ENCODE results near the gene C11orf52. TPM values are rescaled to one million over a fixed set of nuclear protein-coding genes. Genes with fewer than 3 reads are reported as not detected.

C11orf52 gene
- total and polyA plus RNA-seq, 2 of the 13 experiments (the other 11 are each of a cell fraction or from before 2014, with no cell fraction given), result 7.4 to 11.0 TPM

GRCh38 chr11:111938687-111939160, 20.0 kb downstream of the C11orf52 start:
- 28% methylated on average over 6 of the region's 7 CpGs for WGBS (ENCODE audit: low lambda C conversion rate)
- H4K20me1 ChIP-seq (ENCODE audit: insufficient read depth, low read length), result no peaks in the 10 kb centered on the region; the same call in 1 of the 2 replicates
- POLR2A ChIA-PET, result interaction anchor here (0.9 to 2.9 kb wide), 4 partner anchors 12 to 68 kb away, joined by 3 to 13 read pairs (median 8); partner anchors contain the start of gene C11orf52
- peak; percentile 80 for FAIRE-seq
- peak overlapping the region in 2 of 3 experiments; percentile 72 to 84; a peak in 3 of 6 replicates for H3K4me3 ChIP-seq (replicated peaks in 1 of 3; ENCODE audit: insufficient read depth in 1 of 3, low read depth in 2 of 3, low read length in 3 of 3)
- H3K4me1 ChIP-seq (ENCODE audit: insufficient read depth, low read length), result peaks cover 74% of the 10 kb centered on the region
- CTCF ChIA-PET (ENCODE audit: low intra/inter-chr PET ratio, low total read pairs), result no interaction called here
- H3K9me3 ChIP-seq (ENCODE audit: low read length), result no peaks in the 10 kb centered on the region
- H3K27ac ChIP-seq (ENCODE audit: extremely low read length, insufficient read depth, low read length), result peak overlapping the region; percentile 90
- no TSS peak for BruUV-seq (replicated peaks)
- peak; percentile 41 for ATAC-seq
- 0 out of 5 replicates have a peak, but pooled peaks cover 0 to 3% of the 10 kb centered on the region in 2 experiments for H3K36me3 ChIP-seq (replicated peaks in 1 of 2; ENCODE audit: control insufficient read depth in 1 of 2, insufficient read depth in 2 of 2, low read length in 2 of 2)
- intact Hi-C loops (cut with micrococcal nuclease; ENCODE audit: unreplicated experiment), result loop anchor here (10.0 kb wide), 1 partner anchor 86 kb away; the partner anchor contains the start of gene DLAT
- peaks cover 16% of the 10 kb centered on the region for H3K79me2 ChIP-seq (ENCODE audit: insufficient read depth, low read length)
- in situ Hi-C loops (cut with HindIII; ENCODE audit: extremely low pct_ligation_motif_present, low pct_unique_long_range_greater_than_20kb), result loop anchor here (5.0 kb wide), 1 partner anchor 49 kb away; no protein-coding TSS in a partner anchor
- no peak overlapping the region for H2AFZ ChIP-seq (ENCODE audit: low read length)
- H3K9ac ChIP-seq (ENCODE audit: insufficient read depth, low read depth, low read length), result 0 out of 2 replicates have a peak overlapping the region, but pooled peaks have one; percentile 9
- no peaks in the 10 kb centered on the region for H3K27me3 ChIP-seq (ENCODE audit: control insufficient read depth in 1 of 2, insufficient read depth in 2 of 2, low read length in 2 of 2)
- H3K4me2 ChIP-seq (ENCODE audit: low read depth, low read length), result peak overlapping the region; percentile 98
- peak; percentile 76 for DNase-seq (ENCODE audit: low spot score)
- TF ChIP-seq ELF3 (CRISPR knock-in tag; IDR thresholded peaks at IDR 0.05), result peak; percentile 41; the same call in 1 of the 2 replicates
- TF ChIP-seq GATAD2A (CRISPR knock-in tag; IDR thresholded peaks at IDR 0.05), result peak; percentile 34; the same call in 1 of the 2 replicates
- TF ChIP-seq HOXA3 (CRISPR knock-in tag; IDR thresholded peaks at IDR 0.05), result 0 out of 2 replicates have a peak, but pooled peaks have one; percentile 29
- peak; percentile 70; the same call in 1 of the 2 replicates for TF ChIP-seq ETV5 (CRISPR knock-in tag; IDR thresholded peaks at IDR 0.05; ENCODE audit: borderline replicate concordance)
- no peak for TF ChIP-seq FIP1L1 (IDR thresholded peaks at IDR 0.05; ENCODE audit: borderline replicate concordance, insufficient read depth, low read depth, low read length)
- TF ChIP-seq PAXIP1 (CRISPR knock-in tag; conservative IDR thresholded peaks at IDR 0.05), result peak; percentile 50
- peak; percentile 35; the same call in 1 of the 2 replicates for TF ChIP-seq HDAC2 (CRISPR knock-in tag; IDR thresholded peaks at IDR 0.05)
- 0 out of 2 replicates have a peak, but pooled peaks have one; percentile 25 for TF ChIP-seq FOXP4 (CRISPR knock-in tag; IDR thresholded peaks at IDR 0.05)
- TF ChIP-seq POLR2G (IDR thresholded peaks at IDR 0.05; ENCODE audit: low read depth, low read length), result peak; percentile 74
- peak; percentile 78 for TF ChIP-seq CEBPB (IDR thresholded peaks at IDR 0.05; ENCODE audit: borderline replicate concordance, low read depth, low read length)
- TF ChIP-seq TOPORS (CRISPR knock-in tag; IDR thresholded peaks at IDR 0.05), result no peak
- no peak for TF ChIP-seq ZNF207 (IDR thresholded peaks at IDR 0.05; ENCODE audit: borderline replicate concordance)
- peak; percentile 50; the same call in 1 of the 2 replicates for TF ChIP-seq KDM2A (CRISPR knock-in tag; IDR thresholded peaks at IDR 0.05; ENCODE audit: borderline replicate concordance, low read depth)
- 0 out of 4 replicates have a peak, but pooled peaks of 1 of the 2 experiments have one; percentile 16 for TF ChIP-seq POLR2A (IDR thresholded peaks at IDR 0.05; ENCODE audit: insufficient read depth in 1 of 2, low read depth in 2 of 2, low read length in 2 of 2)
- TF ChIP-seq GFI1 (CRISPR knock-in tag; IDR thresholded peaks at IDR 0.05; ENCODE audit: borderline replicate concordance), result no peak
- no peak for TF ChIP-seq SOX13 (IDR thresholded peaks at IDR 0.05)
- TF ChIP-seq SOX13 (CRISPR knock-in tag; conservative IDR thresholded peaks at IDR 0.05 in 1 of 2, IDR thresholded peaks at IDR 0.05 in 1 of 2), result peak in 1 of 2 experiments; percentile 22; a peak in 1 of 4 replicates
- TF ChIP-seq SP5 (CRISPR knock-in tag; IDR thresholded peaks at IDR 0.05; ENCODE audit: borderline replicate concordance, low read depth), result peak; percentile 31; the same call in 1 of the 2 replicates
